GM18873 (cell line): ENCODE measurements around the gene MATN1.

Source experiments
- ATAC-seq: cut with Tn5 transposase; IDR thresholded peaks from one replicate; pipeline ENCODE4 v1.9.1; 2021; ENCODE audit warnings: mild to moderate bottlenecking, moderate library complexity, moderate number of reproducible peaks; ENCODE audit not compliant: unreplicated experiment, low FRiP score

The MATN1 gene

GRCh38 chr1:30720271-30721223, 2.8 kb downstream of the MATN1 start:
- no peak for ATAC-seq

GRCh38 chr1:30719406-30720270, 3.7 kb downstream of the MATN1 start:
- no peak for ATAC-seq

GRCh38 chr1:30718636-30719405, 4.6 kb downstream of the MATN1 start:
- ATAC-seq = peak; percentile 43

- ATAC-seq = peak; percentile 45
Observed at GRCh38 chr1:30718091-30718635, 5.2 kb downstream of the MATN1 start.

- ATAC-seq = no peak
Observed at GRCh38 chr1:30716646-30717045, 6.7 kb downstream of the MATN1 start.

- ATAC-seq = no peak
Observed at GRCh38 chr1:30715886-30716285, 7.5 kb downstream of the MATN1 start.

GRCh38 chr1:30715216-30715615, 8.2 kb downstream of the MATN1 start:
- no peak for ATAC-seq

GRCh38 chr1:30714536-30715090, 8.8 kb downstream of the MATN1 start:
- no peak for ATAC-seq

- no peak for ATAC-seq
Observed at GRCh38 chr1:30714025-30714424, 9.4 kb downstream of the MATN1 start.

- no peak for ATAC-seq
Observed at GRCh38 chr1:30713311-30713710, 10.1 kb downstream of the MATN1 start.

- ATAC-seq = no peak
Observed at GRCh38 chr1:30712583-30712982, 10.8 kb downstream of the MATN1 start.

- ATAC-seq = no peak
Observed at GRCh38 chr1:30710407-30710806, 13.0 kb downstream of the MATN1 start.

- no peak for ATAC-seq
Observed at GRCh38 chr1:30708361-30708728, 15.0 kb downstream of the MATN1 start.

- no peak for ATAC-seq
Observed at GRCh38 chr1:30707412-30708360, 15.7 kb downstream of the MATN1 start.

- ATAC-seq = no peak
Observed at GRCh38 chr1:30706528-30706927, 16.9 kb downstream of the MATN1 start.

GRCh38 chr1:30705698-30706097, 17.7 kb downstream of the MATN1 start:
- ATAC-seq = no peak

GRCh38 chr1:30704765-30705509, 18.4 kb downstream of the MATN1 start:
- ATAC-seq = no peak

- no peak for ATAC-seq
Observed at GRCh38 chr1:30704271-30704670, 19.1 kb downstream of the MATN1 start.
